RPMI8226 (cell line): ENCODE data around the gene NDP.

Source experiments
- DNase-seq: peaks from one replicate; pipeline ENCODE4 v3.0.0-alpha.2; 2015

The NDP gene

DNA sequence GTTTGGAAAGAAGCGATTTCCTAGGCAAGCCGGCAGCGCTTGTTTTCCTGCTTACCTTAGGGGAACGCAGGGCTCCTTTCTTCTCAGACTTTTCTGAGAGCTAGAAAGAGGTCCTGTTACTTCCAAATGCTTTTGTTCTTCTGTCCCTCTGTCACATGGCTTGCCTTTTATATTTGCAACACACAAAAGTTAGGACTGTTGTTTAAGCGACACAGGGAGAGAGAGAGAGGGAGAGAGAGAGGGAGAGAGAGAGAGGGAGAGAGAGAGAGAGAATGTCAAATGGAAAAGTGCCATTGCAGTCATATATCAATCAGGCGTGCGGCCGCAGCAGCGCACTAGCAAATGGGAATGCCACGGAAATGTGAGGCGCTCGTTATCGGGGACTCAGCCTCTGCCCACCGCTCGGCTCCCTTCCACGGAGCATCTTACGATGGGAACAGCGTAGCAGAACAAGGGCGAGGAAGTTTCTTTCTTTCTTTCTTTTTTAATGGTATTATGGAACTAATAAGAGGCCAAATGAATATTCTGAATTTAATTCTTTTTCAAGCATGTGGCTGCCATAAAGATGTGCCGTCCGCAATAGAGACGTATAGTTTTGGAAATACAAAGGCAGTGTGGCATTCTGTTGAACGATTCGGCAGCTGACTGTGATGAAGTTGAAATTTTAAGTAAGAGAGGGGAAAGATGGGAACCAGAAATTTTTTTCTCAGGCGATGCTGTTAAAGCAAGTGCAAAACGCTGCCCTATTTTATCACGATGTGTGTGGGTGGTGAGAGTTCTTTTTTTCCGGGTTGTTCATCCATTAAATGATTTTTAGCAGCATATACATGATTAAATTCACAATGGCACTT is at the start of gene NDP:
Gene NDP (minus strand): TSS at position 142 of the 851 bp plus-strand sequence. CDS start 14,745 bp downstream, outside the sequence.
- no peak for DNase-seq

DNA sequence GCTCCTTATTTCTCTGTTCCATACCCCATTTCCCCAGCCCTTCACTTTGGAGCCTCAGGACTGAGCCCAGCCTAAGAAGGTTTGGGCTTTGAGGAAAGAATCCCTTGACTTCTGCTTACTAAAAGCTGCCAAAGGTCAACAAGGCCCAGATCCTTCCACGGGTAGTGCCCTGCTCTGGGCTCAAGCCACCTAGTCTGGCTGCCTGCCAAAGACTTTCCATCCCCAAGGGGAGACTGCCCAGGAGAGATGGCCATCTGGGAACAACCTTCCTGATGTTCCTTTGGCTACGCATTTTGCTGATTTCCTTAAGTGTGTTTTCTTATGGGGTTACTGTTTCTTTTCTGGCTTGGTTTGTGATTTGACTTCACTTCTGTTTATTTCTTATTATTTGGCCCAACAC is 49.8 kb upstream of the NDP start:
- DNase-seq: no peak

GRCh38 chrX:44020693-44021092 is 47.5 kb upstream of the NDP start:
- DNase-seq: no peak

GRCh38 chrX:44019911-44020310 is 46.7 kb upstream of the NDP start:
- no peak for DNase-seq

GRCh38 chrX:44017676-44018075 is 44.5 kb upstream of the NDP start:
- DNase-seq: no peak

DNA sequence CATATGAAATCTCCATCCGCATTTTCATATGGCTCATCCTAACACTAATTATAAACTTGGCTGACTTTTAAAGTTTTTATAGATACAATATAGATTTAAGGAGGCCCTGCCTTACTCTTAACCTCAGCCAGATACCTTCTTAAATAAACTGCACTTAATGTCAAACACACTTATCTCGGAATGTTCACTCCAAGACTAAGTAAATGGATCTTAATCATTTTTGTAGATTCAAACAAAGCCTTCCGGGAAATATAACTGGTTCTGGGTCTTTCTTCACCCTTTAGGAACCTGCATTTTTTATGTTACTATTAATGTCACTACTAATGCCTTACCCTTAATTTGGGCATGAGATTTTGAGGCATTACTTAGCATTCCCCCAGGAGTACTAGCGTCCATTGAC is 43.7 kb upstream of the NDP start:
- no peak for DNase-seq

DNA sequence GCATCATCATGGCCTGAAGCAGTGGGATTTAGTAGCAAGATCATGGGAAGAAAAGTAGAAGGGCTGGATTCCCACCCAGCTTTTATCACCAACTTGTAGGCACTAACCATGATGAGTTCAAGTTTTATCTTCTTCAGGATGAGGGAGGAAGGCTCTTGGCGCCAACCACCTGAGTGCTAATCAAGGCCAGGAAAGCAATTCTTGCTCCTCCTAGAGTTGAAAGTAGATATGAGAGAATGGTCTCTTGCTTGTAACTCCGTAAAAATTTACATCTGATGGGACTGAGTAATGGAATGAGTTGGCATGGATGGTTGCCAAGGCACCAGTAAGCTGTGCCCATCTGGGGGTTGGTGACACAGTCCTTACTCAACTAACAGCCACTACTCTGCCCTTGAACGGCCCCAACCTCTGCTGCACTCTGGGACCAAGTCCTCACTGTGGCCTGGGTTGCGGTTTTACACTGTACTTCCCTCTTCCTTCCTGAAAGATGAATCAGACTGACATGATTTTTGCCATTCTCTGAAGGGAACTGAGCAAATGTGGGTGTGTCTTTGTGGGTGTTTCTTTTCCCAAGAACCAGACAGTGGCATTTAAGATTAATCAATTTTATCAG is 39.4 kb upstream of the NDP start:
- DNase-seq: no peak

DNA sequence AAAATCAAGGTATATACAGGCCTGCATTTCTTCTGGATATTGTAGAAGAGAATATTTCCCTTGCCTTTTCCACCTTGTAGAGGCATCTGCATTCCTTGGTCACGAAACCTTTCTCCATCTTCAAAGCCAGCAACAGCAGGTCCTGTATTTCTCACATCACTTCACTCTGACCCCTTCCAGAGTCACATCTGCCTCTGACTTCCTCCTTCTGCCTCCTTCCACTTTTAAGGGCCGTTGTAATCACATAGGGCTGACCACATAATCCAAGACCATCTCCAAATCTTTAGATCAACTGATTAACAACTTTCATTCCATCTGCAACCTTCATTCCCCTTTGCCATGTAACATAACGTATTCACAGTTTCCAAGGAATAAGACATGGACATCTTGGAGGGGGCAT is 38.3 kb upstream of the NDP start:
- no peak for DNase-seq

GRCh38 chrX:44010626-44011025 is 37.4 kb upstream of the NDP start:
- no peak for DNase-seq

GRCh38 chrX:44006081-44006480 is 32.9 kb upstream of the NDP start:
- no peak for DNase-seq

GRCh38 chrX:44003975-44004374 is 30.8 kb upstream of the NDP start:
- no peak for DNase-seq

- DNase-seq: no peak
Measured at GRCh38 chrX:44002567-44002966, 29.4 kb upstream of the NDP start.

DNA sequence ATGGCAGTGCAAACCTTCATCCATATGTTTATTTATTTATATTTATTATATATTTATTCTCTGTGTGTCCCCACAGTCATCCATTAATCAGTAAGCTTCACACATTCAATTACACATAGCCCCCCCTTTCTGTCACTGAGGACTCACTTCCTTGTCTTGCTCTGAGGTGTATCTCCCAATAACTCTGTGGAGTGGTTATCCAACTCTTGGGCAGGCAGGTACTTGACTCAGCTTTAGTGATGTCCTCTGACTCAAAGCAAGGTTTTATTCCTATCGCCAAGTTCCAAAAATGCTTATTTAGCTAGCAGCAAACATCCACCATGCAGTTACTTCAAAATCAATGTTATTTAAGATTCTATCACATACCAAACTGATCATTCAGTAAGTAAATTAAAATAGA is 25.2 kb upstream of the NDP start:
- no peak for DNase-seq

GRCh38 chrX:43996491-43996890 is 23.3 kb upstream of the NDP start:
- no peak for DNase-seq

GRCh38 chrX:43986083-43986482 is 12.9 kb upstream of the NDP start:
- no peak for DNase-seq

DNA sequence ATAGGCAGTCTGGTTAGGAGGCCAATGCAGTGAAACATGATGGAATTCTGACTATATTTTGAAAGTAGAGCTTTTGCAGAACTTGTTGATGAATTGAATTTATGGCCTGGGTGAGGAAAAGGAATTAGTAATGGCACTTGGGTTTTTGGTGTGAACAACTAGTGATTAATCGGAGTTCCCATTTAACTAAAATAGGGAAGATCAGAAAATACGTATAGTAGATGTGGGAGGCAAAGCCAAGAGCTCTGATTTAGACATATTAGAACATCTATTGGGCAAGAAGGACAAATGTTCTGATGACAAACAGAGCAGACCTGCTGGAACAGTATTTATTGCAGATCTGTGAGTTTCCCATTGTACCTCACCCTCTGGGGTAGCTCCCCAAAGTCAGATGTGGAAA is 12.3 kb upstream of the NDP start:
- no peak for DNase-seq

- no peak for DNase-seq
Measured at GRCh38 chrX:43978226-43978625, 5.0 kb upstream of the NDP start.

GRCh38 chrX:43976205-43976604 is 3.0 kb upstream of the NDP start:
- DNase-seq: no peak

- peak; percentile 3 for DNase-seq
Measured at GRCh38 chrX:43975796-43976195, 2.6 kb upstream of the NDP start.

DNA sequence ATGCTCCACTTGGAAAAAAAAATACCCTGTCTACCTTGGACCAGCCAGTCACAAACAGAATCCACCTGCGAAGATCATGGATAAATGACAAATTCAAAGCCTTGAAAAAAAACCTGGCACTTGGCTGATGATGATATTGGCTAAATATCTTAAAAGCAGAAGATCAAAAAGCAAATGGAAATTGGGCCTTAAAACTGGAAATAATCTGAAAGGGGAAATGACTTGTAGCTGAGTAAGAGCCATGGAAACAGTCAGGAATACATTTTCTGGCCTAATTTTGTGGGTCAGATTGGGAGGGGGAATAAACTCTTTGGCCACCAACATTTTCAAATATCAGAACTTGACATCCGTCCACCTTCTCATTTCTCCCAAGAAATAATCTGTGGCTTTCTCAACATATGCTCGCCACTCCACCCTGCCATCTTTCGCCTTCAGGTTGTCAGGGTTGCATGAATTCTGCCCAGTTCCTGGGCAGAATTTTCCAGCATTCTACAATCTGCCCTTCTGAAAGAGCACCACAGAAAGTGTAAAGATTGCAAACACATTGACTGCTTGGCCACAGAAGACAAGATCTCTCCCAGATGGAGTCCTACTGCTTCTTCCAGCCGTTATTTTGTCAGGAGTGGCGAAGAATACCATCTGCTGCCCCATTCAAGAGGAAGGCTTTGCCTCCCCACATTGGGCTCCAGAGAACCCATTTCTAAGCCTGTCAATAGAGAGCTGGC is 1.7 kb upstream of the NDP start:
- DNase-seq: no peak

DNA sequence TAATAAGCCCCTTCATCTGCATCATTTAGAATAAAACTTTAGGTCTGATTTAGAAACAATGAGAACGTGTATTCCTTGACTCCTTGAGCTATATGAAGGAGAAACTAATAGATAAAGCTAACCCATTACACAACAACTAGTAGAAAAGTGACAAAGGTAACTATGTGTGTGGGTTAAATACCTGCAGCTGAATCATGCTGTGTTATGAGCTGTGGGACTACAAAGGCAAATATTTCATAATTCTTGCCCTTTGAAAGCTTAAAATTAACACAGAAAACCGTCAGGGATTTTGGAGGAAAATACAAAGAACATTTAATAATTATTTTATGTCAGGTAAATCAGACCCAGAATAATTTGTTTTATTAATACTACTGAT is 898 bp upstream of the NDP start:
- no peak for DNase-seq

DNA sequence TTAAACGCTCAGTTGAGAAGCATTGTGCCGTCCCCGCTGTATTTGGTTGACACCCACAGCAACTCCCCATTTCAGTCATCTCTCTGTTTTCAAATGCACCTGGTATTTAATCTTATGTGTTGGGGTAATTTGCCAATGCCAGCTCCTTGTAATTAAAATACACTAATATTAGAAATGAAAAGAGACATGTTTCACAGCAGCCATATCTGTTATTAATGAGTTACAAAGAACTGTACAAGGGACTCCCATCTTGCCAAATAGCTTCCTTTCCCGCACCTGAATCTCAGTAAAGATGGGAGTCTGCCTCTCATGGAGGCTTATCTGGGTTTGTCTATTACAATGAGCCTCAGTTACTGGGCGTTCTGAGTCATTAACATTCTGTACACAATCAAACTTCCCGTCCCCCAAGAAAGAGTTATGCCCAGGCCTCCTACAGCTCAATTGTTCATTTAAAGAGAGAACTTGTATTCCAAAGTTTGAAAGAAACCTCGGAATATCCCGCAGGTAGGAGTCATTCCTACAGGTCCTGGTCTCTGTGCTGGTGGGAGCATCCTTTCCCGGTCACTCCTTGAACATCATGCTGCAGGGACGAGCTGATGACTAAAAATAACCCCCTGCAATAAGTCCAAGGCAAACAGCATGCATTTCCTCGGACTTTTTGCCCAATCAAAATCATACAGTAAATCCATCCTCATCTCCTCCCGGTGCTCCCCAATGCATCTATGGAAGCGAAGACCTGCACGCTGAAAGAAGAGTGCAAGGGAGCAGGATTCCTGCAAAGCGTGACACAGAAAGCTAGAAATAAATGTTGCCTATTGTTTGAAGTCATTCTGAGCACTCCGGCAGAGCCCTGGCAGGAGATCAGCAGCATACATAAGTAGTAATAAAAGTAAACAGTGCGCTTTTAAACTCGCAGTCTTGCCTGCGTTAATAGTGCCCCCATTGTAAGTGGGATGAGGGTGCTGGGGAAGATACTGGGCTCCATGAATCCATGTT is 926 bp downstream of the NDP start:
- DNase-seq: no peak

GRCh38 chrX:43970528-43970927 is 2.7 kb downstream of the NDP start:
- no peak for DNase-seq
